Upper lobe of left lung (tissue), 4 donors: ENCODE measurements around the gene STK39.

Experiments used
- POLR2A ChIP-seq, 4 donors: fragments of 450-650 bp; IDR thresholded peaks; one replicate each; pipeline ENCODE4 v1.5.1; 2016 to 2017; ENCODE audit warnings: antibody characterized with exemption in 4 of 4, mild to moderate bottlenecking in 2 of 4
- TF ChIP-seq, protein P1 (sequence below), 6 experiments: fragments of 450-650 bp in 4 of 6; fragments of 200-600 bp in 2 of 6; sonication (generic) in 2 of 6; IDR thresholded peaks; one replicate each; pipeline ENCODE4 v1.5.1; 2016 to 2019; ENCODE audit warnings: antibody characterized with exemption in 6 of 6

DNA sequence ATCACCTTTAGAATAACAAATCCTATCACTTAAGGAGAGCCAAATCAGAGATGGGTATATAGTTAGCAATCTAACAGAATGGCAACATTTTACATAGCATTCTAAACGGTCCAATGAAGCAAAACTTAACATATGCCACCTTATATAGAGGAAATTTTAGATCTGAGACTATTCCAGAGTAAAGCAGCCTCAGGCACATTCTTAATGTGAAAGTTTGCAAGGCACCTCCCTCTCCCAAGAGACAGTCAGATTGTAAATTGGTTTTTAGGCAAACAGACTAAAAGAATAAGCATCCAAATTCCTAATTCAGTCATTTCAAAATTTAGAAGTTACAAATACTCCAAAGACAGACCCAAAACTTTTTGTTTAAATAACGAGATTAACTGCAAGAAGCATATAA lies 292.9 kb downstream of the STK39 start:
- TF ChIP-seq, protein P1, sequence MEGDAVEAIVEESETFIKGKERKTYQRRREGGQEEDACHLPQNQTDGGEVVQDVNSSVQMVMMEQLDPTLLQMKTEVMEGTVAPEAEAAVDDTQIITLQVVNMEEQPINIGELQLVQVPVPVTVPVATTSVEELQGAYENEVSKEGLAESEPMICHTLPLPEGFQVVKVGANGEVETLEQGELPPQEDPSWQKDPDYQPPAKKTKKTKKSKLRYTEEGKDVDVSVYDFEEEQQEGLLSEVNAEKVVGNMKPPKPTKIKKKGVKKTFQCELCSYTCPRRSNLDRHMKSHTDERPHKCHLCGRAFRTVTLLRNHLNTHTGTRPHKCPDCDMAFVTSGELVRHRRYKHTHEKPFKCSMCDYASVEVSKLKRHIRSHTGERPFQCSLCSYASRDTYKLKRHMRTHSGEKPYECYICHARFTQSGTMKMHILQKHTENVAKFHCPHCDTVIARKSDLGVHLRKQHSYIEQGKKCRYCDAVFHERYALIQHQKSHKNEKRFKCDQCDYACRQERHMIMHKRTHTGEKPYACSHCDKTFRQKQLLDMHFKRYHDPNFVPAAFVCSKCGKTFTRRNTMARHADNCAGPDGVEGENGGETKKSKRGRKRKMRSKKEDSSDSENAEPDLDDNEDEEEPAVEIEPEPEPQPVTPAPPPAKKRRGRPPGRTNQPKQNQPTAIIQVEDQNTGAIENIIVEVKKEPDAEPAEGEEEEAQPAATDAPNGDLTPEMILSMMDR (IDR thresholded peaks at IDR 0.05) = no peak
- TF ChIP-seq POLR2A (IDR thresholded peaks at IDR 0.05) = no peak
